ENCODE results near the gene ZNF638.

- TF ChIP-seq CTCF (IDR thresholded peaks at IDR 0.05; ENCODE audit: extremely low read depth in 1 of 2, insufficient read depth in 1 of 2, low read depth in 1 of 2, low read length in 2 of 2): no peak
- TF ChIP-seq POLR2A (IDR thresholded peaks at IDR 0.05; ENCODE audit: low read depth, low read length): no peak
- TF ChIP-seq MAX (IDR thresholded peaks at IDR 0.05; ENCODE audit: insufficient read depth, insufficient read length): no peak
- TF ChIP-seq MYC (IDR thresholded peaks at IDR 0.05; ENCODE audit: low read depth, low read length): no peak
- TF ChIP-seq FOS (IDR thresholded peaks at IDR 0.05; ENCODE audit: borderline replicate concordance, insufficient read depth, low read length): no peak
Observed at GRCh38 chr2:71446505-71446904, 114.9 kb downstream of the ZNF638 start.

Data from endothelial cell of umbilical vein (primary cell).